Measurements from ENCODE around the gene LENEP. TPM values are rescaled to one million over a fixed set of nuclear protein-coding genes. Genes with fewer than 3 reads are reported as not detected.
A peak's percentile ranks its signal among the peaks of the same experiment; 100 is the strongest.

The LENEP gene
- total and polyA plus RNA-seq, 2 of the 8 experiments (the other 6 are each of a cell fraction or from before 2014, with no cell fraction given), result 1.3 TPM; not detected in 1

GRCh38 chr1:154955039-154955717 lies 38.2 kb upstream of the LENEP start:
- H3K9me3 ChIP-seq (ENCODE audit: insufficient read depth in 2 of 2, low read depth in 1 of 2, low read length in 1 of 2), result no peaks in the 10 kb centered on the region
- H3K79me1 ChIP-seq (ENCODE audit: low read depth, low read length), result 0 out of 2 replicates have a peak, but pooled peaks cover 6% of the 10 kb centered on the region
- peak overlapping the region; percentile 95 for H3K27ac ChIP-seq (ENCODE audit: low read depth, low read length)
- DNase-seq (ENCODE audit: low read depth in 1 of 2, low spot score in 2 of 2) (no peak), FAIRE-seq (no peak)
- 0 out of 2 replicates have a peak overlapping the region, but pooled peaks have one; percentile 48 for H2BK5ac ChIP-seq (ENCODE audit: low read depth, low read length)
- H3K36me3 ChIP-seq (ENCODE audit: control insufficient read depth in 2 of 4, insufficient read depth in 4 of 4, low read length in 3 of 4), result peaks cover 3 to 8% (median 5%) of the 10 kb centered on the region in 4 experiments; a peak in 5 of 8 replicates
- H3K14ac ChIP-seq (ENCODE audit: insufficient read length), result no peak overlapping the region
- CTCF ChIA-PET (ENCODE audit: partially characterized antibody), result interaction anchor here (0.8 to 9.8 kb wide), 22 partner anchors 9 to 409 kb away, joined by 3 to 132 read pairs (median 4); partner anchors contain the start of genes FLAD1, LENEP, PMVK and SHC1
- no peak overlapping the region for H2BK120ac ChIP-seq (replicated peaks; ENCODE audit: low read depth, low read length)
- H3K79me2 ChIP-seq (ENCODE audit: control insufficient read depth in 1 of 2, insufficient read depth in 2 of 2, low read length in 2 of 2), result peaks cover 0 to 8% of the 10 kb centered on the region in 2 experiments; a peak in 2 of 4 replicates
- H4K91ac ChIP-seq (replicated peaks; ENCODE audit: insufficient read length, low read length), result no peak overlapping the region
- H3K4me1 ChIP-seq (replicated peaks in 1 of 4; ENCODE audit: control insufficient read depth in 3 of 4, insufficient read depth in 4 of 4, low read length in 3 of 4), result peaks cover 0 to 28% (median 8%) of the 10 kb centered on the region in 4 experiments; a peak in 6 of 7 replicates
- H4K8ac ChIP-seq (ENCODE audit: extremely low read depth, insufficient read depth, low read length), result no peak overlapping the region
- peak overlapping the region in 3 of 4 experiments; percentile 38 to 87 (median 82); a peak in 5 of 7 replicates for H3K9ac ChIP-seq (replicated peaks in 1 of 4; ENCODE audit: extremely low read depth in 1 of 4, low read depth in 3 of 4, low read length in 3 of 4)
- H3K27me3 ChIP-seq (replicated peaks in 1 of 4; ENCODE audit: control insufficient read depth in 3 of 4, extremely low read depth in 1 of 4, insufficient read depth in 3 of 4, low read length in 3 of 4), result no peaks in the 10 kb centered on the region; a peak in 2 of 7 replicates
- 49% methylated on average over 4 of the region's 4 CpGs; no CpG with 5 or more reads in 1 of the 2 experiments for WGBS, 2 experiments (ENCODE audit: extremely low coverage in 1 of 2, insufficient coverage in 1 of 2, insufficient read length in 1 of 2, insufficient replicate concordance in 2 of 2, low coverage in 1 of 2, low lambda C conversion rate in 2 of 2, missing lambda C conversion rate in 1 of 2)
- peak overlapping the region; percentile 60 to 77 (median 66); a peak in 7 of 8 replicates for H3K4me3 ChIP-seq (ENCODE audit: extremely low read depth in 1 of 4, insufficient read depth in 2 of 4, low read depth in 3 of 4, low read length in 4 of 4)
- no peak overlapping the region; the same call in 1 of the 2 replicates for H2AK5ac ChIP-seq (ENCODE audit: low read depth, low read length)
- H3K56ac ChIP-seq (replicated peaks; ENCODE audit: insufficient read length, low read depth, low read length), result no peak overlapping the region
- H3K4me2 ChIP-seq (ENCODE audit: insufficient read depth in 1 of 2, low read depth in 2 of 2, low read length in 2 of 2), result peak overlapping the region; percentile 92 to 93
- H4K20me1 ChIP-seq (replicated peaks in 1 of 2; ENCODE audit: control insufficient read depth in 1 of 2, insufficient read depth in 2 of 2, low read length in 2 of 2), result peaks cover 1 to 10% of the 10 kb centered on the region in 2 experiments
- POLR2A ChIA-PET (ENCODE audit: partially characterized antibody), result interaction anchor here (0.7 to 18.6 kb wide), 13 partner anchors 8 to 241 kb away, joined by 3 to 662 read pairs (median 5); partner anchors contain the start of genes ADAM15, CKS1B, EFNA4 and FLAD1
- H2BK15ac ChIP-seq (ENCODE audit: low read length), result no peak overlapping the region
- H3K4ac ChIP-seq (replicated peaks; ENCODE audit: insufficient read length, low read depth, low read length), result no peak overlapping the region
- peak overlapping the region; percentile 69; the same call in 1 of the 2 replicates for H2BK12ac ChIP-seq (ENCODE audit: low read depth, low read length)
- peaks cover 5% of the 10 kb centered on the region for H3K23me2 ChIP-seq (ENCODE audit: low read depth, low read length)
- H3K18ac ChIP-seq (ENCODE audit: extremely low read depth, low read length), result 0 out of 2 replicates have a peak overlapping the region, but pooled peaks have one; percentile 10
- H3K23ac ChIP-seq (ENCODE audit: insufficient read length), result no peak overlapping the region
- no peak overlapping the region for H2BK20ac ChIP-seq (ENCODE audit: low read length)
- H4K5ac ChIP-seq (ENCODE audit: insufficient read length, low read depth, low read length), result no peak overlapping the region
- no peak overlapping the region for H2AFZ ChIP-seq (ENCODE audit: low read length)
- TF ChIP-seq FOSL1 (IDR thresholded peaks at IDR 0.05; ENCODE audit: insufficient read depth, low read depth, low read length), result no peak
- TF ChIP-seq RBBP5 (IDR thresholded peaks at IDR 0.05; ENCODE audit: borderline replicate concordance, low read depth, low read length), result no peak
- TF ChIP-seq SIRT6 (IDR thresholded peaks at IDR 0.05; ENCODE audit: low read length), result no peak
- no peak for TF ChIP-seq TAF7 (optimal IDR thresholded peaks at IDR 0.05; ENCODE audit: borderline replicate concordance, low read depth, low read length)
- no peak for TF ChIP-seq TEAD4 (IDR thresholded peaks at IDR 0.05; ENCODE audit: low read depth, low read length)
- no peak for TF ChIP-seq JUND (IDR thresholded peaks at IDR 0.05; ENCODE audit: low read length)
- no peak for TF ChIP-seq ATF2 (IDR thresholded peaks at IDR 0.05; ENCODE audit: low read length)
- TF ChIP-seq SUZ12 (IDR thresholded peaks at IDR 0.05; ENCODE audit: low read length), result no peak
- no peak for TF ChIP-seq ZNF274 (IDR thresholded peaks at IDR 0.05; ENCODE audit: borderline replicate concordance, extremely low read depth, low read length)
- peak; percentile 61; the same call in 1 of the 2 replicates for TF ChIP-seq POLR2AphosphoS5 (IDR thresholded peaks at IDR 0.05; ENCODE audit: low read depth, low read length)
